A549 (cell line): ENCODE results near the gene SETBP1. TPM values are rescaled to one million over a fixed set of nuclear protein-coding genes. Genes with fewer than 3 reads are reported as not detected.

ENCODE experiments used
- ATAC-seq, 2 experiments: fragments of 200-7000 bp in 1 of 2; fragments of >200 bp in 1 of 2; cut with Nextera tagmentation in 1 of 2; cut with Tn5 transposase in 1 of 2; 3 replicates each; pipeline versions ENCODE4 v1.8.0 to v1.9.1; 2018 to 2020; ENCODE audit warnings: mild to moderate bottlenecking in 1 of 2, moderate library complexity in 1 of 2
- CTCF ChIA-PET: fragments of 300-600 bp; sonication (Branson Sonifier 250); formaldehyde crosslinking; extraction: SDS; loops from one replicate; lab custom pipeline; 2021; ENCODE audit warnings: antibody characterized with exemption, inconsistent platforms; lab: Yijun Ruan, JAX
- POLR2A ChIA-PET: fragments of 350-600 bp; formaldehyde crosslinking; extraction: SDS; loops from one replicate; lab custom pipeline; 2021; ENCODE audit warnings: antibody characterized with exemption, inconsistent platforms; lab: Yijun Ruan, JAX
- DNase-seq, 2 experiments: peaks; one replicate each; pipeline versions ENCODE4 v3.0.0 to v3.0.0-alpha.2; 2011 to 2016; ENCODE audit warnings: low read depth in 1 of 2, low spot score in 1 of 2
- FAIRE-seq: peaks from 2 replicates; lab custom pipeline; 2011; peaks lifted over from hg19 to GRCh38; lab: Jason Lieb, UNC
- H3K27ac ChIP-seq, 2 experiments: fragments of >200 bp; sonication (Bioruptor Twin); formaldehyde crosslinking; 3 replicates each; pipeline ENCODE4 v1.5.1; 2016 to 2017
- H3K4me1 ChIP-seq: fragments of >200 bp; sonication (Bioruptor Twin); formaldehyde crosslinking; 3 replicates; pipeline ENCODE4 v1.6.1; 2016
- H3K4me2 ChIP-seq: fragments of >200 bp; sonication (Bioruptor Twin); formaldehyde crosslinking; 3 replicates; pipeline ENCODE4 v1.6.1; 2016
- H3K4me3 ChIP-seq: fragments of >200 bp; sonication (Bioruptor Twin); formaldehyde crosslinking; 3 replicates; pipeline ENCODE4 v1.5.1; 2016
- H3K9me3 ChIP-seq: fragments of >200 bp; sonication (Bioruptor Twin); formaldehyde crosslinking; 3 replicates; pipeline ENCODE4 v1.6.1; 2016
- ATOH8 ChIP-seq: fragments of 250-450 bp; sonication (Bioruptor Pico); IDR thresholded peaks from 2 replicates; pipeline ENCODE4 v1.5.0; 2020; ENCODE audit warnings: low read depth, mild to moderate bottlenecking, moderate library complexity
- BCL3 ChIP-seq: fragments of >200 bp; sonication (Bioruptor Twin); formaldehyde crosslinking; IDR thresholded peaks from 3 replicates; pipeline ENCODE4 v1.6.1; 2016
- BHLHE40 ChIP-seq: IDR thresholded peaks from 2 replicates; pipeline ENCODE4 v1.6.1; 2012; ENCODE audit warnings: low read depth, low read length, inconsistent platforms
- CEBPB ChIP-seq, 2 experiments: fragments of >200 bp in 1 of 2; sonication (Bioruptor Twin) in 1 of 2; formaldehyde crosslinking in 1 of 2; IDR thresholded peaks; 2 replicates each; pipeline ENCODE4 v1.6.1; 2012 to 2016
- CHD4 ChIP-seq: fragments of 200-600 bp; sonication (generic); IDR thresholded peaks from 2 replicates; pipeline ENCODE4 v1.6.1; 2016; ENCODE audit warnings: antibody characterized with exemption, mild to moderate bottlenecking, borderline replicate concordance
- E2F6 ChIP-seq: IDR thresholded peaks from 2 replicates; pipeline ENCODE4 v1.6.1; 2012; ENCODE audit warnings: low read depth, borderline replicate concordance
- ELK1 ChIP-seq: fragments of 150-350 bp; IDR thresholded peaks from 2 replicates; pipeline ENCODE4 v1.6.1; 2014; ENCODE audit warnings: low read depth, mild to moderate bottlenecking, low read length
- ESRRA ChIP-seq: fragments of 150-350 bp; IDR thresholded peaks from 2 replicates; pipeline ENCODE4 v1.6.1; 2014; ENCODE audit warnings: mild to moderate bottlenecking, low read length, borderline replicate concordance
- FOSL2 ChIP-seq, 2 experiments: fragments of 450-650 bp in 1 of 2; fragments of >200 bp in 1 of 2; sonication (Bioruptor Twin) in 1 of 2; formaldehyde crosslinking; IDR thresholded peaks; 2 replicates each; pipeline versions ENCODE4 v1.5.0 to v1.6.1; 2016 to 2020; ENCODE audit warnings: mild to moderate bottlenecking in 1 of 2, moderate library complexity in 1 of 2
- GATA3 ChIP-seq: IDR thresholded peaks from 2 replicates; pipeline ENCODE4 v1.6.1; 2012; ENCODE audit warnings: borderline replicate concordance
- HEYL ChIP-seq: fragments of 250-450 bp; sonication (Bioruptor Pico); IDR thresholded peaks from 2 replicates; pipeline ENCODE4 v1.8.0; 2021; ENCODE audit warnings: mild to moderate bottlenecking, moderate library complexity
- HMGXB4 ChIP-seq: fragments of 250-450 bp; sonication (Bioruptor Pico); IDR thresholded peaks from 2 replicates; pipeline ENCODE4 v1.5.0; 2021; ENCODE audit warnings: mild to moderate bottlenecking, moderate library complexity, borderline replicate concordance
- MAZ ChIP-seq: fragments of 150-350 bp; IDR thresholded peaks from 2 replicates; pipeline ENCODE4 v1.6.1; 2014; ENCODE audit warnings: antibody characterized with exemption, low read depth, low read length, borderline replicate concordance
- MYC ChIP-seq: IDR thresholded peaks from 2 replicates; pipeline ENCODE4 v1.6.1; 2012; ENCODE audit warnings: mild to moderate bottlenecking, inconsistent platforms, low read length, improper control_type of control experiment, borderline replicate concordance
- POLR2AphosphoS2 ChIP-seq: conservative IDR thresholded peaks from 2 replicates; pipeline ENCODE4 v1.6.1; 2012; ENCODE audit warnings: low read length, improper control_type of control experiment, inconsistent platforms
- REST ChIP-seq: fragments of 200-600 bp; sonication (generic); IDR thresholded peaks from 2 replicates; pipeline ENCODE4 v1.6.1; 2016; ENCODE audit warnings: antibody characterized with exemption, mild to moderate bottlenecking, moderate library complexity
- TFCP2L1 ChIP-seq: fragments of 250-450 bp; sonication (Bioruptor Pico); IDR thresholded peaks from 2 replicates; pipeline ENCODE4 v1.5.0; 2021; ENCODE audit warnings: mild to moderate bottlenecking
- USF2 ChIP-seq: fragments of 450-650 bp; IDR thresholded peaks from 2 replicates; pipeline ENCODE4 v1.6.1; 2014; ENCODE audit warnings: antibody characterized with exemption
- ZC3H11A ChIP-seq: fragments of 450-650 bp; IDR thresholded peaks from 2 replicates; pipeline ENCODE4 v1.6.1; 2014; ENCODE audit warnings: antibody characterized with exemption, mild to moderate bottlenecking
- WGBS: methylation state at CpG from one replicate; pipeline ENCODE4 v1.1.6; 2017; ENCODE audit errors: missing lambda C conversion rate; 5-methylcytosine and 5-hydroxymethylcytosine counted together
- polyA plus RNA-seq, 4 experiments: library from polyadenylated mRNA; depleted of rRNA in 3 of 4; stranded (reverse); fragments of >200 nt; fragmentation: RNase III in 1 of 4; extraction: RNeasy Plus Mini Kit Qiagen cat#74134 plus additional on column Dnase treatment in 1 of 4; gene quantifications; 2 replicates in 3 of 4; 3 replicates in 1 of 4; pipeline ENCODE4 v1.2.3, GENCODE V29; 2011 to 2017

Gene SETBP1
- polyA plus RNA-seq, 2 of the 4 experiments (the other 2 are of a cell fraction) = 0.50 to 1.9 TPM

GRCh38 chr18:45110577-45111501 lies 430.2 kb downstream of the SETBP1 start:
- 52% methylated on average over 7 of the region's 7 CpGs for WGBS
- ChIA-PET CTCF (no interaction called here), POLR2A (no interaction called here)
- DNase-seq (no peak), ATAC-seq (no peak), FAIRE-seq (no peak)
- Histone ChIP-seq H3K9me3 (no peaks in the 10 kb centered on the region), H3K4me1 (no peaks in the 10 kb centered on the region), H3K4me3 (no peak overlapping the region), H3K4me2 (no peak overlapping the region), H3K27ac (no peak overlapping the region)
- no peak for TF ChIP-seq MYC

- Histone ChIP-seq H3K4me1 (no peaks in the 10 kb centered on the region), H3K27ac (no peak overlapping the region), H3K9me3 (no peaks in the 10 kb centered on the region), H3K4me2 (no peak overlapping the region), H3K4me3 (no peak overlapping the region)
- POLR2A ChIA-PET = no interaction called here
- FAIRE-seq = no peak
- no peak for DNase-seq
- CTCF ChIA-PET = no interaction called here
- no peak for TF ChIP-seq USF2
- no peak for TF ChIP-seq ZC3H11A
- TF ChIP-seq CHD4 = no peak
- no peak for TF ChIP-seq CEBPB (IDR thresholded peaks at IDR 0.05)
- no peak for TF ChIP-seq HMGXB4
- TF ChIP-seq BCL3 = no peak
- 43% methylated on average over 1 of the region's 1 CpG for WGBS
- no peak for ATAC-seq
Measured at GRCh38 chr18:45111502-45111848, 430.8 kb downstream of the SETBP1 start.

- DNase-seq (no peak), FAIRE-seq (no peak), ATAC-seq (no peak)
- ChIA-PET POLR2A (no interaction called here), CTCF (no interaction called here)
- Histone ChIP-seq H3K27ac (no peak overlapping the region), H3K4me2 (no peak overlapping the region), H3K4me3 (no peak overlapping the region), H3K9me3 (no peaks in the 10 kb centered on the region), H3K4me1 (no peaks in the 10 kb centered on the region)
- 50% methylated on average over 1 of the region's 1 CpG for WGBS
- TF ChIP-seq POLR2AphosphoS2 = no peak
- no peak for TF ChIP-seq GATA3
- TF ChIP-seq USF2 = no peak
- TF ChIP-seq ESRRA = no peak
- no peak for TF ChIP-seq ZC3H11A
- TF ChIP-seq BHLHE40 = no peak
- TF ChIP-seq FOSL2 (IDR thresholded peaks at IDR 0.05) = no peak
- no peak for TF ChIP-seq FOSL2 (CRISPR knock-in tag; IDR thresholded peaks at IDR 0.05)
- no peak for TF ChIP-seq HEYL (CRISPR knock-in tag)
- TF ChIP-seq E2F6 = no peak
- no peak for TF ChIP-seq ELK1
- TF ChIP-seq REST = no peak
- no peak for TF ChIP-seq TFCP2L1 (CRISPR knock-in tag)
- no peak for TF ChIP-seq MAZ
- TF ChIP-seq ATOH8 = no peak
Measured at GRCh38 chr18:45112682-45113081, 432.0 kb downstream of the SETBP1 start.
